SH-SY5Y (cell line): ENCODE results near the gene CLK4.

Experiments used
- GATA2 ChIP-seq: IDR thresholded peaks from 2 replicates; pipeline ENCODE4 v1.6.1; 2011; ENCODE audit warnings: mild to moderate bottlenecking, low read depth, low read length
- GATA3 ChIP-seq: IDR thresholded peaks from 2 replicates; pipeline ENCODE4 v1.6.1; 2011; ENCODE audit warnings: low read depth, mild to moderate bottlenecking, low read length, moderate library complexity

DNA sequence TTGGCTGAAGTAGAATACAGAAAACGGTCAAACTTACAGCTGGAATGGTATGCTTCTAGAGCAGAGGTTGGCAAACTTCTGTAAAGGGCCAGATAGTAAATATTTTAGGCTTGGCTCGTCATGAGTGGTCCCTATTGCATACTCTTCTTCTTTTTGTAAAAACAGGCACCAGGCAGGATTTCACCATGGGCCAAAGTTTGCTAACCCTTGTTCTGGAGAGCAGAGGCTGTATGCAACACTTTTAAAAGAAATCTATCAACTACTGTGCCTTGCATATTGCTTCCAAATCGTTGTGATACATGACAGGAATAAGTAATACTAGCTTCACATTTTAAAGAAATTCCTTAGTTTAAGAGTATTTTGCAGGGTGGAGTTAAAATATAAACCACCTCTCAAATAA is 21.1 kb downstream of the CLK4 start:
- TF ChIP-seq GATA2 (no peak), GATA3 (no peak)
